ENCODE results near the gene ROR2. TPM values are rescaled to one million over a fixed set of nuclear protein-coding genes. Genes with fewer than 3 reads are reported as not detected.

ROR2 gene
- total and polyA plus RNA-seq, 2 of the 8 experiments (the other 6 are each of a cell fraction or from before 2014, with no cell fraction given), result 2.7 to 4.3 TPM

- Histone ChIP-seq H4K20me1 (replicated peaks in 1 of 2; ENCODE audit: control insufficient read depth in 1 of 2, insufficient read depth in 2 of 2, low read length in 2 of 2) (no peaks in the 10 kb centered on the region), H2AFZ (ENCODE audit: low read length) (no peak overlapping the region), H2AK5ac (ENCODE audit: low read depth, low read length) (no peak overlapping the region), H4K5ac (ENCODE audit: insufficient read length, low read depth, low read length) (no peak overlapping the region), H2BK120ac (replicated peaks; ENCODE audit: low read depth, low read length) (no peak overlapping the region), H3K14ac (ENCODE audit: insufficient read length) (no peak overlapping the region), H3K27me3 (replicated peaks in 1 of 4; ENCODE audit: control insufficient read depth in 3 of 4, extremely low read depth in 1 of 4, insufficient read depth in 3 of 4, low read length in 3 of 4) (no peaks in the 10 kb centered on the region), H2BK15ac (ENCODE audit: low read length) (no peak overlapping the region), H3K79me2 (ENCODE audit: control insufficient read depth in 1 of 2, insufficient read depth in 2 of 2, low read length in 2 of 2) (no peaks in the 10 kb centered on the region), H3K23me2 (ENCODE audit: low read depth, low read length) (no peaks in the 10 kb centered on the region), H3K4me2 (ENCODE audit: insufficient read depth in 1 of 2, low read depth in 2 of 2, low read length in 2 of 2) (no peak overlapping the region), H3K4ac (replicated peaks; ENCODE audit: insufficient read length, low read depth, low read length) (no peak overlapping the region), H3K18ac (ENCODE audit: extremely low read depth, low read length) (no peak overlapping the region), H3K9ac (replicated peaks in 1 of 4; ENCODE audit: extremely low read depth in 1 of 4, low read depth in 3 of 4, low read length in 3 of 4) (no peak overlapping the region), H3K4me1 (replicated peaks in 1 of 4; ENCODE audit: control insufficient read depth in 3 of 4, insufficient read depth in 4 of 4, low read length in 3 of 4) (no peaks in the 10 kb centered on the region), H3K4me3 (ENCODE audit: extremely low read depth in 1 of 4, insufficient read depth in 2 of 4, low read depth in 3 of 4, low read length in 4 of 4) (no peak overlapping the region), H3K79me1 (ENCODE audit: low read depth, low read length) (no peaks in the 10 kb centered on the region), H3K36me3 (ENCODE audit: control insufficient read depth in 2 of 4, insufficient read depth in 4 of 4, low read length in 3 of 4) (no peaks in the 10 kb centered on the region), H2BK5ac (ENCODE audit: low read depth, low read length) (no peak overlapping the region), H3K56ac (replicated peaks; ENCODE audit: insufficient read length, low read depth, low read length) (no peak overlapping the region), H3K27ac (ENCODE audit: low read depth, low read length) (no peak overlapping the region), H3K23ac (ENCODE audit: insufficient read length) (no peak overlapping the region), H4K8ac (ENCODE audit: extremely low read depth, insufficient read depth, low read length) (no peak overlapping the region), H4K91ac (replicated peaks; ENCODE audit: insufficient read length, low read length) (no peak overlapping the region), H3K9me3 (ENCODE audit: insufficient read depth in 2 of 2, low read depth in 1 of 2, low read length in 1 of 2) (no peaks in the 10 kb centered on the region), H2BK20ac (ENCODE audit: low read length) (no peak overlapping the region), H2BK12ac (ENCODE audit: low read depth, low read length) (no peak overlapping the region)
- FAIRE-seq (no peak), DNase-seq (ENCODE audit: low read depth in 1 of 2, low spot score in 2 of 2) (no peak)
- POLR2A ChIA-PET (ENCODE audit: partially characterized antibody), result no interaction called here
- TF ChIP-seq BCL11A (IDR thresholded peaks at IDR 0.05; ENCODE audit: low read depth in 2 of 2, low read length in 2 of 2) (no peak), NANOG (IDR thresholded peaks at IDR 0.05; ENCODE audit: insufficient read depth, low read depth, low read length, poor library complexity, severe bottlenecking) (no peak), TCF12 (IDR thresholded peaks at IDR 0.05; ENCODE audit: low read depth, low read length) (no peak), YY1 (IDR thresholded peaks at IDR 0.05; ENCODE audit: low read depth, low read length) (no peak), SP1 (IDR thresholded peaks at IDR 0.05; ENCODE audit: low read depth, low read length) (no peak), EZH2 (IDR thresholded peaks at IDR 0.05; ENCODE audit: low read depth, low read length, severe bottlenecking) (no peak)
- CTCF ChIA-PET (ENCODE audit: partially characterized antibody), result interaction anchor here (0.6 to 1.5 kb wide), 6 partner anchors 15 to 234 kb away, joined by 3 to 4 read pairs (median 3); no protein-coding TSS in a partner anchor
- 84% methylated on average over 4 of the region's 4 CpGs; no CpG with 5 or more reads in 1 of the 2 experiments for WGBS, 2 experiments (ENCODE audit: extremely low coverage in 1 of 2, insufficient coverage in 1 of 2, insufficient read length in 1 of 2, insufficient replicate concordance in 2 of 2, low coverage in 1 of 2, low lambda C conversion rate in 2 of 2, missing lambda C conversion rate in 1 of 2)
Measured at GRCh38 chr9:91994422-91994821, 44.4 kb upstream of the ROR2 start.

All from H1 (cell line).